Activated CD4-positive, alpha-beta T cell treated with anti-CD3 and anti-CD28 coated beads for 1 hour (primary cell): ENCODE measurements around the gene CLHC1.
"Not testable (repeated sequence)": the region's sequence is repeated elsewhere in the genome, so short reads cannot be mapped to it uniquely, and the experiment has no call there.

Source experiments
- DNase-seq: peaks from one replicate; pipeline ENCODE4 v3.0.0-alpha.2; 2020

The CLHC1 gene

GRCh38 chr2:55133467-55134315 is 98.4 kb downstream of the CLHC1 start:
- DNase-seq: peak; percentile 16

- DNase-seq: no peak
Observed at GRCh38 chr2:55130849-55131248, 101.2 kb downstream of the CLHC1 start.

GRCh38 chr2:55126643-55127042 is 105.5 kb downstream of the CLHC1 start:
- not testable (repeated sequence) for DNase-seq
